Osteoblast (primary cell): Measurements from ENCODE around the gene ALPL. TPM values are rescaled to one million over a fixed set of nuclear protein-coding genes. Genes with fewer than 3 reads are reported as not detected.

Source experiments
- DNase-seq: peaks from one replicate; pipeline ENCODE4 v3.0.0; 2011; ENCODE audit warnings: low spot score, mixed read lengths; ENCODE audit not compliant: insufficient read length; ENCODE audit errors: missing footprints
- H2AFZ ChIP-seq: 2 replicates; pipeline ENCODE4 v1.6.0; 2011; ENCODE audit warnings: mild to moderate bottlenecking, low read length
- H3K27ac ChIP-seq: 2 replicates; pipeline ENCODE4 v1.5.1; 2011; ENCODE audit warnings: mild to moderate bottlenecking, low read depth, low read length, moderate library complexity
- H3K27me3 ChIP-seq: 2 replicates; pipeline ENCODE4 v1.6.0; 2012; ENCODE audit warnings: mild to moderate bottlenecking, control low read depth, inconsistent platforms, low read length, moderate library complexity; ENCODE audit not compliant: insufficient read depth
- H3K36me3 ChIP-seq: 2 replicates; pipeline ENCODE4 v1.5.1; 2011; ENCODE audit warnings: mild to moderate bottlenecking, low read length, control low read depth, moderate library complexity; ENCODE audit not compliant: insufficient read depth
- H3K4me1 ChIP-seq: 2 replicates; pipeline ENCODE4 v1.5.1; 2011; ENCODE audit warnings: mild to moderate bottlenecking, low read length, control low read depth, moderate library complexity; ENCODE audit not compliant: insufficient read depth
- H3K4me2 ChIP-seq: 2 replicates; pipeline ENCODE4 v1.6.0; 2011; ENCODE audit warnings: mild to moderate bottlenecking, low read length; ENCODE audit not compliant: insufficient read depth
- H3K4me3 ChIP-seq: fragments of 200-600 bp; sonication (generic); 3 replicates; pipeline ENCODE4 v1.5.1; 2012; ENCODE audit warnings: mild to moderate bottlenecking, low read length, inconsistent platforms; ENCODE audit not compliant: insufficient read depth
- H3K79me2 ChIP-seq: 2 replicates; pipeline ENCODE4 v1.6.0; 2012; ENCODE audit warnings: mild to moderate bottlenecking, low read length, control low read depth, inconsistent platforms; ENCODE audit not compliant: insufficient read depth
- H3K9me3 ChIP-seq: 2 replicates; pipeline ENCODE4 v1.5.1; 2011; ENCODE audit warnings: low read depth, low read length, control low read depth
- H4K20me1 ChIP-seq: 2 replicates; pipeline ENCODE4 v1.6.0; 2012; ENCODE audit warnings: mild to moderate bottlenecking, low read length, control low read depth; ENCODE audit not compliant: insufficient read depth
- CTCF ChIP-seq: IDR thresholded peaks from 2 replicates; pipeline ENCODE4 v1.5.1; 2011; ENCODE audit warnings: mild to moderate bottlenecking, low read depth, low read length, moderate library complexity; ENCODE audit errors: extremely low read depth
- total RNA-seq: library from RNA; depleted of rRNA; stranded (reverse); fragments of >200 nt; gene quantifications from 2 replicates; pipeline ENCODE4 v1.2.3, GENCODE V29; 2012

The ALPL gene
- total RNA-seq, 1 donor: 8.0 TPM

- H3K4me2 ChIP-seq: no peak overlapping the region
- no peak for DNase-seq
Measured at GRCh38 chr1:21499283-21499950, 9.8 kb upstream of the ALPL start.

GRCh38 chr1:21503706-21504377 is 5.4 kb upstream of the ALPL start:
- Histone ChIP-seq H3K9me3 (peaks cover 2% of the 10 kb centered on the region), H3K4me3 (no peak overlapping the region), H3K4me2 (no peak overlapping the region), H3K27me3 (peaks cover 18% of the 10 kb centered on the region), H3K36me3 (no peaks in the 10 kb centered on the region), H3K79me2 (no peaks in the 10 kb centered on the region), H4K20me1 (no peaks in the 10 kb centered on the region), H3K27ac (no peak overlapping the region), H3K4me1 (peaks cover 4% of the 10 kb centered on the region), H2AFZ (no peak overlapping the region)
- no peak for TF ChIP-seq CTCF
- no peak for DNase-seq

More at GRCh38 chr1:21499283-21499950, 9.8 kb upstream of the ALPL start:
- H3K4me1 ChIP-seq: no peaks in the 10 kb centered on the region
- H3K27me3 ChIP-seq: peaks cover 15% of the 10 kb centered on the region
- no peaks in the 10 kb centered on the region for H4K20me1 ChIP-seq
- H3K27ac ChIP-seq: no peak overlapping the region
- H3K9me3 ChIP-seq: peaks cover 2% of the 10 kb centered on the region
- no peaks in the 10 kb centered on the region for H3K79me2 ChIP-seq
- TF ChIP-seq CTCF: no peak
- no peak overlapping the region for H2AFZ ChIP-seq
- H3K36me3 ChIP-seq: no peaks in the 10 kb centered on the region
- H3K4me3 ChIP-seq: no peak overlapping the region

- no peak for TF ChIP-seq CTCF
- H2AFZ ChIP-seq: no peak overlapping the region
Measured at GRCh38 chr1:21506804-21507203, 2.4 kb upstream of the ALPL start.

GRCh38 chr1:21507511-21508270 is 1.5 kb upstream of the ALPL start:
- Histone ChIP-seq H2AFZ (no peak overlapping the region), H3K27ac (no peak overlapping the region), H3K27me3 (peaks cover 22% of the 10 kb centered on the region), H3K79me2 (no peaks in the 10 kb centered on the region), H3K4me1 (peaks cover 37% of the 10 kb centered on the region), H3K4me2 (no peak overlapping the region), H3K36me3 (no peaks in the 10 kb centered on the region), H4K20me1 (no peaks in the 10 kb centered on the region), H3K9me3 (no peaks in the 10 kb centered on the region), H3K4me3 (no peak overlapping the region)
- no peak for DNase-seq
- TF ChIP-seq CTCF: no peak

More at GRCh38 chr1:21506804-21507203, 2.4 kb upstream of the ALPL start:
- Histone ChIP-seq H3K36me3 (no peaks in the 10 kb centered on the region), H3K27ac (no peak overlapping the region), H3K4me2 (no peak overlapping the region), H3K9me3 (no peaks in the 10 kb centered on the region), H3K4me1 (peaks cover 29% of the 10 kb centered on the region), H3K4me3 (no peak overlapping the region), H4K20me1 (no peaks in the 10 kb centered on the region), H3K27me3 (peaks cover 22% of the 10 kb centered on the region), H3K79me2 (no peaks in the 10 kb centered on the region)
- DNase-seq: no peak
